ENCODE measurements around the gene TMEM8B. TPM values are rescaled to one million over a fixed set of nuclear protein-coding genes. Genes with fewer than 3 reads are reported as not detected.

Gene TMEM8B
- total and polyA plus RNA-seq, 7 donors, result 3.5 to 12.5 (median 7.1) TPM

DNA sequence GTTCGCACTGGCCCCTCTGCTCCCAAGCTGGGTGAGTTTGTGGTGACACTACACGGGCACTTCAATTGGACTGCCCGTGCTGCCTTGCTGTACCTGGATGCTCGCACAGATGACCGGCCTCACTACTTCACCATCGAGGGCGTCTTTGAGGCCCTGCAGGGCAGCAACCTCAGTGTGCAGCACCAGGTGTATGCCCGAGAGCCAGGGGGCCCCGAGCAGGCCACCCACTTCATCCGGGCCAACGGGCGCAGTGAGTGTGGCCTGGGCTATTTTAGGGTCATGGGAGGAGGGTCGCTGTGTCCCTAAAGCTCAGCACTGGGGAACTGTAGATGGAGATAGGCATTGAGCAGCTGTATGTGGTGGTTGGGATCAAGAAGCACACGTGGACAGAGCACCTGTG lies 36.2 kb upstream of the TMEM8B start:
- peaks cover 0 to 53% (median 43%) of the 10 kb centered on the region in 4 donors for H3K4me1 ChIP-seq
- intact Hi-C loops (cut with DNase I), result loop anchor here (5.0 kb wide), 1 partner anchor 154 kb away; no protein-coding TSS in a partner anchor
- no peak for TF ChIP-seq EP300 (IDR thresholded peaks at IDR 0.05)
- TF ChIP-seq POLR2A (IDR thresholded peaks at IDR 0.05), result no peak
- TF ChIP-seq POLR2AphosphoS5 (IDR thresholded peaks at IDR 0.05), result no peak
- TF ChIP-seq, protein P1, sequence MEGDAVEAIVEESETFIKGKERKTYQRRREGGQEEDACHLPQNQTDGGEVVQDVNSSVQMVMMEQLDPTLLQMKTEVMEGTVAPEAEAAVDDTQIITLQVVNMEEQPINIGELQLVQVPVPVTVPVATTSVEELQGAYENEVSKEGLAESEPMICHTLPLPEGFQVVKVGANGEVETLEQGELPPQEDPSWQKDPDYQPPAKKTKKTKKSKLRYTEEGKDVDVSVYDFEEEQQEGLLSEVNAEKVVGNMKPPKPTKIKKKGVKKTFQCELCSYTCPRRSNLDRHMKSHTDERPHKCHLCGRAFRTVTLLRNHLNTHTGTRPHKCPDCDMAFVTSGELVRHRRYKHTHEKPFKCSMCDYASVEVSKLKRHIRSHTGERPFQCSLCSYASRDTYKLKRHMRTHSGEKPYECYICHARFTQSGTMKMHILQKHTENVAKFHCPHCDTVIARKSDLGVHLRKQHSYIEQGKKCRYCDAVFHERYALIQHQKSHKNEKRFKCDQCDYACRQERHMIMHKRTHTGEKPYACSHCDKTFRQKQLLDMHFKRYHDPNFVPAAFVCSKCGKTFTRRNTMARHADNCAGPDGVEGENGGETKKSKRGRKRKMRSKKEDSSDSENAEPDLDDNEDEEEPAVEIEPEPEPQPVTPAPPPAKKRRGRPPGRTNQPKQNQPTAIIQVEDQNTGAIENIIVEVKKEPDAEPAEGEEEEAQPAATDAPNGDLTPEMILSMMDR (IDR thresholded peaks at IDR 0.05), result no peak

DNA sequence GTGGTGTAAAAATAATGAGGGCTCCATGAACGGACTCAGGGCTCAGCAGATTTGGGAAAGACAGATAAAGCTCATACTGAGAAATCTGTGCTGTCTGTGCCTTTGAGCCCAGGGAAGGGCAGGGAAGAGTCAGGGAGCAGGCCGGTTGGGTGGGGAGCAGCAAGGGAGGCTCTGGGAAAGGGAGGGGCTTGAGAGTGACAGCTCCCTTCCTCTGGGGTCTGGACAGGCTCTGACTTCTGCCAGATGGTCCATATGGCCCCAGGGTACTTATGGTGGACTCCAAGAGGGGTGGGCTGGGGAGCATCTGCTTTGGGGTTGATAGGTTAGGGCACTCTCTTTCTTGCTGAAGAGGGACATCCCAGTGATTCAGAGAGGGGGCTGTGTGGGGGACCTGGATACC lies 35.6 kb upstream of the TMEM8B start:
- Histone ChIP-seq H3K4me1 (peaks cover 0 to 53% (median 43%) of the 10 kb centered on the region in 4 donors), H3K27me3 (no peaks in the 10 kb centered on the region), H3K27ac (peak overlapping the region in 3 of 4 donors; percentile 25 to 82 (median 79)), H3K9me3 (no peaks in the 10 kb centered on the region), H3K4me3 (peak overlapping the region in 1 of 4 donors; percentile 70), H3K36me3 (no peaks in the 10 kb centered on the region)
- TF ChIP-seq, protein P1 (IDR thresholded peaks at IDR 0.05), result no peak
- TF ChIP-seq POLR2AphosphoS5 (IDR thresholded peaks at IDR 0.05), result no peak
- no peak for TF ChIP-seq EP300 (IDR thresholded peaks at IDR 0.05)
- TF ChIP-seq POLR2A (IDR thresholded peaks at IDR 0.05), result no peak
- DNase-seq, result no peak
- WGBS, 2 donors, result 74 to 94% methylated on average over 2 of the region's 2 CpGs
- intact Hi-C loops (cut with DNase I), result loop anchor here (5.0 kb wide), 1 partner anchor 154 kb away; no protein-coding TSS in a partner anchor

More for the DNA sequence above, 36.2 kb upstream of the TMEM8B start:
- DNase-seq, result no peak
- peak overlapping the region in 3 of 4 donors; percentile 79 to 90 (median 82) for H3K27ac ChIP-seq
- H3K4me3 ChIP-seq, result peak overlapping the region in 2 of 4 donors; percentile 69 to 70
- no peaks in the 10 kb centered on the region for H3K9me3 ChIP-seq
- H3K36me3 ChIP-seq, result no peaks in the 10 kb centered on the region
- no peaks in the 10 kb centered on the region for H3K27me3 ChIP-seq
- 91 to 95% methylated on average over 14 of the region's 14 CpGs for WGBS, 2 donors

DNA sequence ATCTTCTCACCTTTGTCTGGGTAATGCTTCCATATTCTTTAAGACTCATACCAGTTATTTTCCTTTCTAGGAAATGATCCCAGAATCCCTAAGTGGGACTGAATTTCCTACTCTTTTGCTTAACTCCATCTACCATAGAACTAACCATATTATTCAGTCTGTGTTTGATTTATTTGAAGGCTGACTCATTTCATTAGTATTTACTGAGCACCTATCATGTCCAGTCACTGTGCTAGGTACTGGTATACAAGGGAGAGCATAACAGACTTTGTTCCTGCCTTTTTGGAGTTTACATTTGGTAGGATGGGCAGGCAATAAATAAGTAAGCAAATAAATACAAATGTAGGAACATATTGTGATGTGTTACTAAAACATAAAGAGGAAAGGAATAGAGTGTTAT lies 33.3 kb upstream of the TMEM8B start:
- H3K9me3 ChIP-seq, result no peaks in the 10 kb centered on the region
- TF ChIP-seq, protein P1 (IDR thresholded peaks at IDR 0.05), result no peak
- TF ChIP-seq POLR2AphosphoS5 (IDR thresholded peaks at IDR 0.05) (no peak), POLR2A (IDR thresholded peaks at IDR 0.05) (no peak), EP300 (IDR thresholded peaks at IDR 0.05) (no peak)

DNA sequence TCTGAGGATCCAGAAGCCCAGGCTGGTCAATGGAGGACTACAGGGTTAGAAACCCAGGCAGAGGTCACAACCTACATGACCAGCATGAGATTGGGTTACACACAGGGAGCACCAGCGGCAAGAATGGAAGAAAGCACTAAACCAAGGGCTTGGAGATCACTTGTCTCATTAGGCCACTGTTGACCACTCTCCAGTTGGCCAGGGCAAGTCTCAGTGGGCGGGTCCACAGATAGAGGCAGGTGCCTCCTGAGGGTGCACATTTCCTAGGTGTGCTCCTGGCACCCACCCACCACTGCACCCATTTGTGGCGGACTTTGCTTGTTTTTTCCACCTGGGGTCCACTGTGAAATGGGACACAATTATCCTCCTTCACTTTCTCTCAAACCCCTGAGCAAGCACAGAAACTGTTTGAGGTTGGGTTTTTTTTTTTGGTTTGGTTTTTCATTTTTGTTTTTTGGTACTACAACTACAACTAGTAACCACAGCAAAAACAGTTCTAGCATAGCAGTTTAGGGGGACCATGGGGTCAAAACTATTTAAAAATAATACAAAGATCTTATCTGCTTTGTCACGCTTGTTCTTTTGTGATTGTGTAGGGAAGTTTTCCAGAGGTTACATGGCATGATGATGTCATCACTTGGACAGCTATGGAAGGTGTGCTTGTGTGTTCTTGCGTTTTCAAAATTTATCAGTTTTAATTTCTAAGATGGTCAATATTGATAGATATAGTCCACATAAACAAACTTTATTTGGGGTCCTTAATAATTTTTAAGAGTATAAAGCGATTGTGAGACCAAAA lies 31.5 kb upstream of the TMEM8B start:
- Histone ChIP-seq H3K4me1 (peaks cover 0 to 34% (median 26%) of the 10 kb centered on the region in 4 donors), H3K9me3 (no peaks in the 10 kb centered on the region), H3K4me3 (no peak overlapping the region), H3K36me3 (peaks cover 0 to 35% (median 10%) of the 10 kb centered on the region in 4 donors), H3K27ac (no peak overlapping the region), H3K27me3 (no peaks in the 10 kb centered on the region)
- TF ChIP-seq, protein P1 (IDR thresholded peaks at IDR 0.05), result no peak
- no peak for TF ChIP-seq POLR2AphosphoS5 (IDR thresholded peaks at IDR 0.05)
- TF ChIP-seq POLR2A (IDR thresholded peaks at IDR 0.05), result no peak
- TF ChIP-seq EP300 (IDR thresholded peaks at IDR 0.05), result no peak
- no peak for DNase-seq
- WGBS, 2 donors, result 93% methylated on average over 6 of the region's 6 CpGs
- intact Hi-C loops (cut with DNase I), result no loop called here

More for the DNA sequence above, 33.3 kb upstream of the TMEM8B start:
- peaks cover 0 to 46% (median 39%) of the 10 kb centered on the region in 4 donors for H3K4me1 ChIP-seq
- H3K27ac ChIP-seq, result no peak overlapping the region
- no peak for DNase-seq
- H3K4me3 ChIP-seq, result no peak overlapping the region
- intact Hi-C loops (cut with DNase I), result no loop called here
- H3K27me3 ChIP-seq, result no peaks in the 10 kb centered on the region
- peaks cover 0 to 17% (median 0%) of the 10 kb centered on the region in 4 donors for H3K36me3 ChIP-seq

Measured in sigmoid colon (tissue), 7 donors.